K562 (cell line): ENCODE data around the gene ERICH6. TPM values are rescaled to one million over a fixed set of nuclear protein-coding genes. Genes with fewer than 3 reads are reported as not detected.
A peak's percentile ranks its signal among the peaks of the same experiment; 100 is the strongest.

Experiments used
- ARHGAP35 ChIP-seq: fragments of 450-650 bp; IDR thresholded peaks from 2 replicates; pipeline ENCODE4 v1.6.1; 2018; ENCODE audit not compliant: partially characterized antibody
- C11orf30 ChIP-seq: fragments of 450-650 bp; IDR thresholded peaks from 2 replicates; pipeline ENCODE4 v1.6.1; 2016; ENCODE audit warnings: low read depth, mild to moderate bottlenecking
- CBFA2T3 ChIP-seq: fragments of 450-650 bp; IDR thresholded peaks from 2 replicates; pipeline ENCODE4 v1.6.1; 2017
- CHD4 ChIP-seq: fragments of 200-600 bp; sonication (generic); IDR thresholded peaks from 3 replicates; pipeline ENCODE4 v1.6.1; 2012; ENCODE audit warnings: low read depth, mild to moderate bottlenecking, mixed read lengths, low read length, inconsistent platforms; ENCODE audit not compliant: insufficient read depth, insufficient replicate concordance, poor library complexity, severe bottlenecking
- CXXC5 ChIP-seq: fragments of 250-450 bp; sonication (Bioruptor Pico); IDR thresholded peaks from 2 replicates; pipeline ENCODE4 v1.8.0; 2022; ENCODE audit warnings: inconsistent platforms, mild to moderate bottlenecking, moderate library complexity
- DEAF1 ChIP-seq: fragments of 450-650 bp; formaldehyde crosslinking; IDR thresholded peaks from 2 replicates; pipeline ENCODE4 v1.4.0; 2020; ENCODE audit warnings: mild to moderate bottlenecking, moderate library complexity
- ELK1 ChIP-seq: sonication (generic); formaldehyde crosslinking; IDR thresholded peaks from 2 replicates; pipeline ENCODE4 v1.8.1; 2022; ENCODE audit warnings: missing genetic modification reagents
- ETV5 ChIP-seq: sonication (generic); formaldehyde crosslinking; IDR thresholded peaks from 2 replicates; pipeline ENCODE4 v1.4.0; 2020; ENCODE audit warnings: low read depth, mild to moderate bottlenecking, missing genetic modification reagents
- HIVEP1 ChIP-seq: fragments of 250-450 bp; sonication (Bioruptor Pico); IDR thresholded peaks from 2 replicates; pipeline ENCODE4 v1.4.0; 2020; ENCODE audit warnings: mild to moderate bottlenecking
- KAT2B ChIP-seq: IDR thresholded peaks from one replicate; pipeline ENCODE4 v1.6.1; 2012; ENCODE audit warnings: low read depth, mild to moderate bottlenecking, control low read depth, inconsistent platforms, low read length, moderate library complexity
- KLF1 ChIP-seq: fragments of 450-650 bp; IDR thresholded peaks from 2 replicates; pipeline ENCODE4 v1.6.1; 2016; ENCODE audit warnings: missing genetic modification characterization, missing compliant biosample characterization
- MYC ChIP-seq, 2 experiments: fragments of 250-450 bp in 1 of 2; sonication (Bioruptor Pico) in 1 of 2; IDR thresholded peaks; 2 replicates each; pipeline versions ENCODE4 v1.5.1 to v1.6.1; 2012 to 2021; ENCODE audit warnings: low read depth in 2 of 2, borderline replicate concordance in 1 of 2, improper control_type of control experiment in 1 of 2, low read length in 1 of 2, mild to moderate bottlenecking in 1 of 2, moderate library complexity in 1 of 2
- NR2F6 ChIP-seq: fragments of 450-650 bp; formaldehyde crosslinking; IDR thresholded peaks from 2 replicates; pipeline ENCODE4 v1.4.0; 2020; ENCODE audit warnings: mild to moderate bottlenecking
- PML ChIP-seq: IDR thresholded peaks from 2 replicates; pipeline ENCODE4 v1.6.1; 2012; ENCODE audit warnings: low read length, inconsistent platforms
- POLR3A ChIP-seq: IDR thresholded peaks from 2 replicates; pipeline ENCODE4 v1.6.1; 2011; ENCODE audit warnings: borderline replicate concordance, mild to moderate bottlenecking, moderate library complexity; ENCODE audit not compliant: insufficient read length, insufficient read depth; ENCODE audit errors: extremely low read depth
- RBM22 ChIP-seq: fragments of 200-400 bp; formaldehyde crosslinking; IDR thresholded peaks from 2 replicates; pipeline ENCODE4 v1.6.1; 2018; ENCODE audit warnings: low read length, low read depth; ENCODE audit not compliant: poor library complexity, severe bottlenecking
- SRSF9 ChIP-seq: fragments of 200-400 bp; formaldehyde crosslinking; IDR thresholded peaks from 2 replicates; pipeline ENCODE4 v1.6.1; 2017; ENCODE audit warnings: low read depth, low read length, borderline replicate concordance
- THRB ChIP-seq: fragments of 450-650 bp; formaldehyde crosslinking; conservative IDR thresholded peaks from 2 replicates; pipeline ENCODE4 v1.4.0; 2022; ENCODE audit warnings: mild to moderate bottlenecking, missing genetic modification characterization
- XRCC5 ChIP-seq: fragments of 200-400 bp; formaldehyde crosslinking; IDR thresholded peaks from 2 replicates; pipeline ENCODE4 v1.6.1; 2017; ENCODE audit warnings: low read depth, mild to moderate bottlenecking, low read length
- ZBTB17 ChIP-seq: fragments of 450-650 bp; formaldehyde crosslinking; IDR thresholded peaks from 2 replicates; pipeline ENCODE4 v1.4.0; 2020; ENCODE audit warnings: mild to moderate bottlenecking
- ZNF124 ChIP-seq: sonication (generic); formaldehyde crosslinking; IDR thresholded peaks from 2 replicates; pipeline ENCODE4 v1.8.1; 2022; ENCODE audit warnings: missing genetic modification reagents
- ZNF586 ChIP-seq: fragments of 450-650 bp; formaldehyde crosslinking; conservative IDR thresholded peaks from 2 replicates; pipeline ENCODE4 v1.4.0; 2020; ENCODE audit warnings: mild to moderate bottlenecking, moderate library complexity
- polyA plus RNA-seq, 8 experiments: library from polyadenylated mRNA; depleted of rRNA in 4 of 8; stranded (reverse) in 5 of 8; unstranded in 3 of 8; fragments of >200 nt; fragmentation: Nextera tagmentation in 2 of 8; fragmentation: Illumina TruSeq in 1 of 8; extraction: Ambion mirVana in 2 of 8; extraction: Trizol in 1 of 8; gene quantifications; 2 replicates each; pipeline versions ENCODE4 v1.2.1 to v1.2.3, GENCODE V29; 2011 to 2014; ENCODE audit warnings: inconsistent platforms in 1 of 8, missing spikeins in 1 of 8
- total RNA-seq, 7 experiments: library from RNA; depleted of rRNA in 6 of 7; stranded (reverse); fragments of >200 nt in 6 of 7; fragmentation: Illumina TruSeq in 2 of 7; extraction: Trizol in 2 of 7; gene quantifications; 2 replicates each; pipeline versions ENCODE4 v1.2.1 to v1.2.3, GENCODE V29; 2011 to 2021; ENCODE audit warnings: low replicate concordance in 1 of 7
- TF ChIP-seq, protein P1 (sequence below), 3 experiments: IDR thresholded peaks in 2 of 3; conservative IDR thresholded peaks in 1 of 3; 2 replicates each; pipeline ENCODE4 v1.5.1; 2011 to 2012; ENCODE audit warnings: low read length in 3 of 3, mild to moderate bottlenecking in 3 of 3, control low read depth in 2 of 3, improper control_type of control experiment in 1 of 3, inconsistent platforms in 1 of 3, low read depth in 1 of 3, mixed read lengths in 1 of 3, moderate library complexity in 1 of 3; ENCODE audit not compliant: insufficient read depth in 2 of 3

Gene ERICH6
- total and polyA plus RNA-seq, 9 of the 15 experiments (the other 6 are each of a cell fraction or from before 2014, with no cell fraction given), result not detected

DNA sequence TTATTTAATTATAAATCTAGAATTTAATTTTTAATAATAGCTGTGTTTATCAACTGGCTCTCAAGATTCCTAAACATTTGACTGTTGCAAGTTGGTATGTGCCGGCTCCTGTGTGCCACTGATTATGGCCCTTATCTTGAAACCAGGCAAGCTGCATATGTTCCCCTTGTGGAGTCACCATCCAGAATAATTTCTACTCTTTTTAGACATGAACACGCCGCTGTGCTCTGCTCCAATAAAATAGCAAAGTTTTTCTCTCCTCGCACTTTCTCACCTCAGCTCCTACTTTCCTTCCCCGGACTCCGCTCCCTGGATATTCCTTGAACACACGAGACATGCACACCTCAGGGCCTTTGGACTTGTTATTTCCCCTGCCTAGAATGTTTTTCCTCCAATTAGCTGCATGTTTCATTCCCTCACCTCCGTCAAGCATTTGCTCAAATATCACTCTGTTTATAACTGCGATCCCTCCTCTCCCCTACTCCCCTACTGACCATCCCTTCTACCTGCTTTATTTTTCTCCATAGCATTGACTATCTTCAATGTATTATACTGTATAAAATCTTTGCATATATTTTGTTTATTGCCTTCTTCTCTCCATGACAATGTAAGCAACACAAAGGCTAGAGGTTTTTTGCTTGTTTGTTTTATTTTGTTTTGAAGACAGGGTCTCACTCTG is 26.1 kb upstream of the ERICH6 start (continued):
- TF ChIP-seq ZNF124, result no peak
- TF ChIP-seq CXXC5 (CRISPR knock-in tag), result peak; percentile 48; the same call in 1 of the 2 replicates
- TF ChIP-seq ZBTB17 (CRISPR knock-in tag), result no peak
- 0 out of 2 replicates have a peak, but pooled peaks have one; percentile 30 for TF ChIP-seq ETV5 (CRISPR knock-in tag)
- TF ChIP-seq SRSF9, result no peak
- no peak for TF ChIP-seq ZNF586 (CRISPR knock-in tag)
- no peak for TF ChIP-seq POLR3A
- no peak for TF ChIP-seq C11orf30
- no peak for TF ChIP-seq CHD4
- no peak for TF ChIP-seq KAT2B
- no peak for TF ChIP-seq RBM22
- peak; percentile 90 for TF ChIP-seq PML
- TF ChIP-seq NR2F6 (CRISPR knock-in tag), result no peak
- TF ChIP-seq HIVEP1 (CRISPR knock-in tag), result no peak
- peak; percentile 94 for TF ChIP-seq CBFA2T3
- TF ChIP-seq, protein P1, sequence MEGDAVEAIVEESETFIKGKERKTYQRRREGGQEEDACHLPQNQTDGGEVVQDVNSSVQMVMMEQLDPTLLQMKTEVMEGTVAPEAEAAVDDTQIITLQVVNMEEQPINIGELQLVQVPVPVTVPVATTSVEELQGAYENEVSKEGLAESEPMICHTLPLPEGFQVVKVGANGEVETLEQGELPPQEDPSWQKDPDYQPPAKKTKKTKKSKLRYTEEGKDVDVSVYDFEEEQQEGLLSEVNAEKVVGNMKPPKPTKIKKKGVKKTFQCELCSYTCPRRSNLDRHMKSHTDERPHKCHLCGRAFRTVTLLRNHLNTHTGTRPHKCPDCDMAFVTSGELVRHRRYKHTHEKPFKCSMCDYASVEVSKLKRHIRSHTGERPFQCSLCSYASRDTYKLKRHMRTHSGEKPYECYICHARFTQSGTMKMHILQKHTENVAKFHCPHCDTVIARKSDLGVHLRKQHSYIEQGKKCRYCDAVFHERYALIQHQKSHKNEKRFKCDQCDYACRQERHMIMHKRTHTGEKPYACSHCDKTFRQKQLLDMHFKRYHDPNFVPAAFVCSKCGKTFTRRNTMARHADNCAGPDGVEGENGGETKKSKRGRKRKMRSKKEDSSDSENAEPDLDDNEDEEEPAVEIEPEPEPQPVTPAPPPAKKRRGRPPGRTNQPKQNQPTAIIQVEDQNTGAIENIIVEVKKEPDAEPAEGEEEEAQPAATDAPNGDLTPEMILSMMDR (IDR thresholded peaks at IDR 0.05 in 2 of 3, conservative IDR thresholded peaks at IDR 0.05 in 1 of 3; ENCODE audit: insufficient read depth in 2 of 3, low read depth in 1 of 3, low read length in 3 of 3), result no peak
- TF ChIP-seq ARHGAP35, result no peak
- no peak for TF ChIP-seq XRCC5
- no peak for TF ChIP-seq THRB (CRISPR knock-in tag)
- no peak for TF ChIP-seq MYC (IDR thresholded peaks at IDR 0.05; ENCODE audit: low read depth, low read length)
- no peak for TF ChIP-seq MYC (CRISPR knock-in tag; IDR thresholded peaks at IDR 0.05; ENCODE audit: borderline replicate concordance, low read depth)
- no peak for TF ChIP-seq DEAF1 (CRISPR knock-in tag)
- TF ChIP-seq KLF1, result no peak
- TF ChIP-seq ELK1 (CRISPR knock-in tag), result no peak
